DOHH2 (cell line): ENCODE data around the gene MTTP.

Experiments used
- EZH2phosphoT487 ChIP-seq: fragments of 200-600 bp; sonication (generic); IDR thresholded peaks from 2 replicates; pipeline ENCODE4 v1.6.1; 2017; ENCODE audit warnings: borderline replicate concordance, mild to moderate bottlenecking, antibody characterized with exemption, low read length, moderate library complexity, mixed read lengths
- TF ChIP-seq, protein P1 (sequence below): fragments of 200-600 bp; sonication (generic); IDR thresholded peaks from one replicate; pipeline ENCODE4 v1.5.1; 2014; ENCODE audit warnings: antibody characterized with exemption, mild to moderate bottlenecking, low read depth, low read length; ENCODE audit not compliant: poor library complexity, severe bottlenecking

DNA sequence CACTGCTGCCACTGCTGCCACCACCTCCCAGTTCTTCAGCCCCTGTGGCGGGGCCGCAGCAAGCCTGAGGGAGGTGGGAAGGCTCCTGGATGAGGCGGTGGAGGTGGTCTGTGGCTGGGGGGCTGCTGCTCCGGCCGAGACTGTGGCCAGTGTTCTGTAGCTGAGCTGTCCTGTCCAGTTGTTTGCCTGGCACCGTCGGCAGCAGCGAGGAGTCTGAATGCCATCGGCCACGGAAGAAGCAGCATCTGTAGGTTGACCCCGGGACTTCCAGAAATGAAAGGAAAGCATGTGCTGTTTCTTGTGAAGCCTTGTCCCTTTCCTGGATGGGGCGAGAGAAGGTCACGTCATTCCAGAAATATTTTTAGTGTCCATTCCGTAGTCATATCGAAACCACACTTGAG is 79.7 kb downstream of the MTTP start:
- TF ChIP-seq, protein P1, sequence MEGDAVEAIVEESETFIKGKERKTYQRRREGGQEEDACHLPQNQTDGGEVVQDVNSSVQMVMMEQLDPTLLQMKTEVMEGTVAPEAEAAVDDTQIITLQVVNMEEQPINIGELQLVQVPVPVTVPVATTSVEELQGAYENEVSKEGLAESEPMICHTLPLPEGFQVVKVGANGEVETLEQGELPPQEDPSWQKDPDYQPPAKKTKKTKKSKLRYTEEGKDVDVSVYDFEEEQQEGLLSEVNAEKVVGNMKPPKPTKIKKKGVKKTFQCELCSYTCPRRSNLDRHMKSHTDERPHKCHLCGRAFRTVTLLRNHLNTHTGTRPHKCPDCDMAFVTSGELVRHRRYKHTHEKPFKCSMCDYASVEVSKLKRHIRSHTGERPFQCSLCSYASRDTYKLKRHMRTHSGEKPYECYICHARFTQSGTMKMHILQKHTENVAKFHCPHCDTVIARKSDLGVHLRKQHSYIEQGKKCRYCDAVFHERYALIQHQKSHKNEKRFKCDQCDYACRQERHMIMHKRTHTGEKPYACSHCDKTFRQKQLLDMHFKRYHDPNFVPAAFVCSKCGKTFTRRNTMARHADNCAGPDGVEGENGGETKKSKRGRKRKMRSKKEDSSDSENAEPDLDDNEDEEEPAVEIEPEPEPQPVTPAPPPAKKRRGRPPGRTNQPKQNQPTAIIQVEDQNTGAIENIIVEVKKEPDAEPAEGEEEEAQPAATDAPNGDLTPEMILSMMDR: no peak
- no peak for TF ChIP-seq EZH2phosphoT487
